ENCODE measurements around the gene C11orf58.

The C11orf58 gene

GRCh38 chr11:16799221-16799620 lies 60.8 kb downstream of the C11orf58 start:
- no peak for TF ChIP-seq TAF1 (IDR thresholded peaks at IDR 0.05; ENCODE audit: low read depth)
- TF ChIP-seq RAD21 (IDR thresholded peaks at IDR 0.05; ENCODE audit: low read depth): no peak
- no peak for TF ChIP-seq FOXM1 (IDR thresholded peaks at IDR 0.05; ENCODE audit: borderline replicate concordance, low read depth)
- no peak for TF ChIP-seq TEAD4 (IDR thresholded peaks at IDR 0.05)
- TF ChIP-seq, protein P1, sequence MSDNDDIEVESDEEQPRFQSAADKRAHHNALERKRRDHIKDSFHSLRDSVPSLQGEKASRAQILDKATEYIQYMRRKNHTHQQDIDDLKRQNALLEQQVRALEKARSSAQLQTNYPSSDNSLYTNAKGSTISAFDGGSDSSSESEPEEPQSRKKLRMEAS (IDR thresholded peaks at IDR 0.05): no peak
- no peak for TF ChIP-seq REST (IDR thresholded peaks at IDR 0.05; ENCODE audit: low read depth)
- no peak for TF ChIP-seq CEBPB (IDR thresholded peaks at IDR 0.05)
- TF ChIP-seq TCF12 (IDR thresholded peaks at IDR 0.05; ENCODE audit: low read depth): no peak

GRCh38 chr11:16799890-16800289 lies 61.4 kb downstream of the C11orf58 start:
- no peak for TF ChIP-seq TAF1 (IDR thresholded peaks at IDR 0.05; ENCODE audit: low read depth)
- TF ChIP-seq, protein P2, sequence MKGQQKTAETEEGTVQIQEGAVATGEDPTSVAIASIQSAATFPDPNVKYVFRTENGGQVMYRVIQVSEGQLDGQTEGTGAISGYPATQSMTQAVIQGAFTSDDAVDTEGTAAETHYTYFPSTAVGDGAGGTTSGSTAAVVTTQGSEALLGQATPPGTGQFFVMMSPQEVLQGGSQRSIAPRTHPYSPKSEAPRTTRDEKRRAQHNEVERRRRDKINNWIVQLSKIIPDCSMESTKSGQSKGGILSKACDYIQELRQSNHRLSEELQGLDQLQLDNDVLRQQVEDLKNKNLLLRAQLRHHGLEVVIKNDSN (IDR thresholded peaks at IDR 0.05): no peak
- TF ChIP-seq TCF12 (IDR thresholded peaks at IDR 0.05; ENCODE audit: low read depth): no peak
- no peak for TF ChIP-seq CREB1 (IDR thresholded peaks at IDR 0.05; ENCODE audit: low read depth)
- TF ChIP-seq CEBPB (IDR thresholded peaks at IDR 0.05): no peak
- TF ChIP-seq REST (IDR thresholded peaks at IDR 0.05; ENCODE audit: low read depth): no peak
- TF ChIP-seq TEAD4 (IDR thresholded peaks at IDR 0.05): no peak
- TF ChIP-seq NFIC (IDR thresholded peaks at IDR 0.05): no peak
- no peak for TF ChIP-seq EP300 (IDR thresholded peaks at IDR 0.05; ENCODE audit: borderline replicate concordance)
- TF ChIP-seq YY1 (IDR thresholded peaks at IDR 0.05; ENCODE audit: low read depth): no peak
- TF ChIP-seq ZBTB7A (IDR thresholded peaks at IDR 0.05; ENCODE audit: low read depth): no peak
- TF ChIP-seq, protein P1 (IDR thresholded peaks at IDR 0.05): no peak
- no peak for TF ChIP-seq RAD21 (IDR thresholded peaks at IDR 0.05; ENCODE audit: low read depth)
- no peak for TF ChIP-seq EGR1 (IDR thresholded peaks at IDR 0.05)

- TF ChIP-seq, protein P2 (IDR thresholded peaks at IDR 0.05): no peak
- TF ChIP-seq EP300 (IDR thresholded peaks at IDR 0.05; ENCODE audit: borderline replicate concordance) (no peak), FOXM1 (IDR thresholded peaks at IDR 0.05; ENCODE audit: borderline replicate concordance, low read depth) (no peak), TCF12 (IDR thresholded peaks at IDR 0.05; ENCODE audit: low read depth) (no peak), TAF1 (IDR thresholded peaks at IDR 0.05; ENCODE audit: low read depth) (no peak), TEAD4 (IDR thresholded peaks at IDR 0.05) (no peak), EGR1 (IDR thresholded peaks at IDR 0.05) (no peak), RAD21 (IDR thresholded peaks at IDR 0.05; ENCODE audit: low read depth) (no peak), REST (IDR thresholded peaks at IDR 0.05; ENCODE audit: low read depth) (no peak)
- TF ChIP-seq, protein P1 (IDR thresholded peaks at IDR 0.05): no peak
Measured at GRCh38 chr11:16800382-16800781, 61.9 kb downstream of the C11orf58 start.

GRCh38 chr11:16801288-16801980 lies 63.0 kb downstream of the C11orf58 start:
- no peak for TF ChIP-seq ZBTB7A (IDR thresholded peaks at IDR 0.05; ENCODE audit: low read depth)
- TF ChIP-seq RAD21 (IDR thresholded peaks at IDR 0.05; ENCODE audit: low read depth): no peak
- no peak for TF ChIP-seq FOXM1 (IDR thresholded peaks at IDR 0.05; ENCODE audit: borderline replicate concordance, low read depth)
- no peak for TF ChIP-seq TAF1 (IDR thresholded peaks at IDR 0.05; ENCODE audit: low read depth)
- no peak for TF ChIP-seq YY1 (IDR thresholded peaks at IDR 0.05; ENCODE audit: low read depth)
- no peak for TF ChIP-seq TCF12 (IDR thresholded peaks at IDR 0.05; ENCODE audit: low read depth)
- no peak for TF ChIP-seq EGR1 (IDR thresholded peaks at IDR 0.05)
- TF ChIP-seq CEBPB (IDR thresholded peaks at IDR 0.05): no peak
- no peak for TF ChIP-seq TEAD4 (IDR thresholded peaks at IDR 0.05)
- TF ChIP-seq, protein P1 (IDR thresholded peaks at IDR 0.05): no peak
